Keratinocyte (primary cell): ENCODE data around the gene ARL6IP6. TPM values are rescaled to one million over a fixed set of nuclear protein-coding genes. Genes with fewer than 3 reads are reported as not detected.
"Not testable (repeated sequence)": the region's sequence is repeated elsewhere in the genome, so short reads cannot be mapped to it uniquely, and the experiment has no call there.

ENCODE experiments used
- DNase-seq: peaks from one replicate; pipeline ENCODE4 v3.0.0-alpha.2; 2011; ENCODE audit warnings: low read depth, missing footprints, low spot score
- FAIRE-seq: peaks from 2 replicates; lab custom pipeline; 2011; peaks lifted over from hg19 to GRCh38; lab: Jason Lieb, UNC
- H2AFZ ChIP-seq: 2 replicates; pipeline ENCODE4 v1.6.0; 2012; ENCODE audit warnings: low read length, control low read depth, inconsistent platforms; ENCODE audit not compliant: control insufficient read depth
- H3K27ac ChIP-seq: 2 replicates; pipeline ENCODE4 v1.5.1; 2011; ENCODE audit warnings: low read length; ENCODE audit not compliant: control insufficient read depth, insufficient read depth
- H3K27me3 ChIP-seq: 3 replicates; pipeline ENCODE4 v1.6.0; 2011; ENCODE audit warnings: low read length; ENCODE audit not compliant: control insufficient read depth, insufficient read depth; ENCODE audit errors: extremely low read depth
- H3K36me3 ChIP-seq, 2 experiments: 2 replicates in 1 of 2; 3 replicates in 1 of 2; pipeline ENCODE4 v1.5.1; 2011; ENCODE audit warnings: low read length in 2 of 2, mild to moderate bottlenecking in 1 of 2; ENCODE audit not compliant: control insufficient read depth in 2 of 2, insufficient read depth in 2 of 2; ENCODE audit errors: extremely low read depth in 1 of 2
- H3K4me1 ChIP-seq: 3 replicates; pipeline ENCODE4 v1.5.1; 2011; ENCODE audit warnings: low read length; ENCODE audit not compliant: control insufficient read depth, insufficient read depth; ENCODE audit errors: extremely low read depth
- H3K4me2 ChIP-seq: 3 replicates; pipeline ENCODE4 v1.6.0; 2011; ENCODE audit warnings: low read depth, low read length; ENCODE audit not compliant: control insufficient read depth, insufficient read depth; ENCODE audit errors: extremely low read depth
- H3K4me3 ChIP-seq, 3 experiments: fragments of 200-600 bp in 1 of 3; sonication (generic) in 1 of 3; 2 replicates in 2 of 3; 3 replicates in 1 of 3; pipeline ENCODE4 v1.5.1; 2011 to 2016; ENCODE audit warnings: low read length in 3 of 3, mild to moderate bottlenecking in 3 of 3, control low read depth in 2 of 3, inconsistent platforms in 1 of 3, low read depth in 1 of 3, mixed read lengths in 1 of 3, mixed run types in 1 of 3, moderate library complexity in 1 of 3; ENCODE audit not compliant: control insufficient read depth in 2 of 3, insufficient read depth in 2 of 3; ENCODE audit errors: extremely low read depth in 1 of 3
- H3K79me2 ChIP-seq: 2 replicates; pipeline ENCODE4 v1.6.0; 2012; ENCODE audit warnings: low read length; ENCODE audit not compliant: control insufficient read depth, insufficient read depth
- H3K9ac ChIP-seq: 3 replicates; pipeline ENCODE4 v1.6.0; 2011; ENCODE audit warnings: low read length; ENCODE audit not compliant: control insufficient read depth, insufficient read depth; ENCODE audit errors: extremely low read depth
- H3K9me1 ChIP-seq: 3 replicates; pipeline ENCODE4 v1.6.0; 2011; ENCODE audit warnings: low read length; ENCODE audit not compliant: control insufficient read depth, insufficient read depth; ENCODE audit errors: extremely low read depth
- H3K9me3 ChIP-seq: 2 replicates; pipeline ENCODE4 v1.5.1; 2012; ENCODE audit warnings: low read depth, low read length; ENCODE audit not compliant: control insufficient read depth
- H4K20me1 ChIP-seq: 3 replicates; pipeline ENCODE4 v1.6.0; 2011; ENCODE audit warnings: low read length; ENCODE audit not compliant: control insufficient read depth, insufficient read depth; ENCODE audit errors: extremely low read depth
- EZH2 ChIP-seq: IDR thresholded peaks from one replicate; pipeline ENCODE4 v1.6.1; 2012; ENCODE audit warnings: inconsistent platforms, mild to moderate bottlenecking, low read length, moderate library complexity
- dilution Hi-C: fragments of 300-500 bp; cut with MboI; formaldehyde crosslinking; loops from one replicate; pipeline ENCODE4 v1.7.0; 2020; ENCODE audit warnings: low sequenced_read_pairs; ENCODE audit not compliant: extremely low pct_ligation_motif_present
- polyA plus RNA-seq, 5 experiments: library from polyadenylated mRNA; depleted of rRNA in 3 of 5; stranded (reverse) in 3 of 5; stranded (forward) in 1 of 5; unstranded in 1 of 5; fragments of >200 nt; gene quantifications; 1 replicate in 1 of 5; 2 replicates in 3 of 5; 3 replicates in 1 of 5; pipeline versions ENCODE4 v1.2.1 to v1.2.3, GENCODE V29; 2011 to 2012; ENCODE audit warnings: missing spikeins in 2 of 5, low read depth in 1 of 5, low replicate concordance in 1 of 5
- TF ChIP-seq, protein P1 (sequence below), 3 experiments: IDR thresholded peaks in 1 of 3; conservative IDR thresholded peaks in 1 of 3; optimal IDR thresholded peaks in 1 of 3; 2 replicates in 2 of 3; 3 replicates in 1 of 3; pipeline versions ENCODE3 to v1.5.1; 2011; ENCODE audit warnings: low read length in 3 of 3, mild to moderate bottlenecking in 3 of 3, moderate library complexity in 2 of 3, control low read depth in 1 of 3, inconsistent platforms in 1 of 3; ENCODE audit not compliant: insufficient read depth in 2 of 3; ENCODE audit errors: extremely low read depth in 1 of 3

Gene ARL6IP6
- polyA plus RNA-seq, 1 donor (not counting 4 experiments of a cell fraction or from before 2014, with no cell fraction given) = 52.5 TPM

DNA sequence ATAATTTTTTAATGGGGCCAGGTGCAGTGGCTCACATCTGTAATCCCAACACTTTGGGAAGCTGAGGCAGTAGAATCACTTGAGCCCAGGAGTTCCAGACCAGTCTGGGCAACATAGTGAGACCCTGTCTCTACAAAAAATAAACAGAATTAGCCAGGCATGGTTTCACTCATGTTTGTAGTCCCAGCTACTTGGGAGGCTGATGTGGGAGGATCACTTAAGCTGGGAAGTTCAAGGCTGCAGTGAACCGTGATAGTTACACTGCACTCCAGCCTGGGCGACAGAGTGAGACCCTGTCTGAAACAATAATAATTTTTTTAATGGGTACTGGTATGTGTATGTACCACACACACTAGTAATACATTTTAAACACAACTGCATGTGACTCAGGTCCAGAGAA is 2.4 kb downstream of the ARL6IP6 start:
- no peak for DNase-seq
- Histone ChIP-seq H3K27me3 (no peaks in the 10 kb centered on the region), H3K27ac (no peak overlapping the region), H3K79me2 (peaks cover 46% of the 10 kb centered on the region), H3K4me3 (no peak overlapping the region), H4K20me1 (peaks cover 3% of the 10 kb centered on the region), H3K36me3 (no peaks in the 10 kb centered on the region), H2AFZ (no peak overlapping the region), H3K9me3 (no peaks in the 10 kb centered on the region), H3K9ac (no peak overlapping the region), H3K4me2 (no peak overlapping the region), H3K9me1 (no peaks in the 10 kb centered on the region), H3K4me1 (peaks cover 10% of the 10 kb centered on the region)
- no peak for TF ChIP-seq EZH2
- TF ChIP-seq, protein P1, sequence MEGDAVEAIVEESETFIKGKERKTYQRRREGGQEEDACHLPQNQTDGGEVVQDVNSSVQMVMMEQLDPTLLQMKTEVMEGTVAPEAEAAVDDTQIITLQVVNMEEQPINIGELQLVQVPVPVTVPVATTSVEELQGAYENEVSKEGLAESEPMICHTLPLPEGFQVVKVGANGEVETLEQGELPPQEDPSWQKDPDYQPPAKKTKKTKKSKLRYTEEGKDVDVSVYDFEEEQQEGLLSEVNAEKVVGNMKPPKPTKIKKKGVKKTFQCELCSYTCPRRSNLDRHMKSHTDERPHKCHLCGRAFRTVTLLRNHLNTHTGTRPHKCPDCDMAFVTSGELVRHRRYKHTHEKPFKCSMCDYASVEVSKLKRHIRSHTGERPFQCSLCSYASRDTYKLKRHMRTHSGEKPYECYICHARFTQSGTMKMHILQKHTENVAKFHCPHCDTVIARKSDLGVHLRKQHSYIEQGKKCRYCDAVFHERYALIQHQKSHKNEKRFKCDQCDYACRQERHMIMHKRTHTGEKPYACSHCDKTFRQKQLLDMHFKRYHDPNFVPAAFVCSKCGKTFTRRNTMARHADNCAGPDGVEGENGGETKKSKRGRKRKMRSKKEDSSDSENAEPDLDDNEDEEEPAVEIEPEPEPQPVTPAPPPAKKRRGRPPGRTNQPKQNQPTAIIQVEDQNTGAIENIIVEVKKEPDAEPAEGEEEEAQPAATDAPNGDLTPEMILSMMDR (optimal IDR thresholded peaks at IDR 0.05 in 1 of 3, IDR thresholded peaks at IDR 0.05 in 1 of 3, conservative IDR thresholded peaks at IDR 0.05 in 1 of 3; ENCODE audit: extremely low read depth in 1 of 3, insufficient read depth in 2 of 3, low read length in 3 of 3) = no peak
- dilution Hi-C loops = no loop called here
- FAIRE-seq = no peak

DNA sequence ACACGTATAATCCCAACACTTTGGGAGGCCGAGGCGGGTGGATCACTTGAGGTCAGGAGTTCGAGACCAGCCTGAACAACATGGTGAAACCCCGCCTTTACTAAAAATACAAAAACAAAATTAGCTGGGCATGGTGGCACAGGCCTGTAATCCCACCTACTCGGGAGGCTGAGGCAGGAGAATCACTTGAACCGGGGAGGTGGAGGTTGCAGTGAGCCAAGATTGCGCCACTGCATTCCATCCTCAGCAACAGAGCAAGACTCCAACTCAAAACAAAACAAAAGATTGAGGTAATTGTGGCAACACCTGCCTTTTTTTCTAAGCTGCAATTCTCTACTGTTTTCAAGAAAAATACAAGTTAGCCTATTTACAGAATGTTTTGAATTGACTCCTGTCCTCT is 4.2 kb downstream of the ARL6IP6 start:
- FAIRE-seq, H2AFZ ChIP-seq, H3K9me1 ChIP-seq, H3K9me3 ChIP-seq, H4K20me1 ChIP-seq, H3K4me3 ChIP-seq, H3K9ac ChIP-seq, H3K4me2 ChIP-seq, H3K36me3 ChIP-seq, dilution Hi-C loops, H3K4me1 ChIP-seq, H3K27ac ChIP-seq, H3K27me3 ChIP-seq, DNase-seq: not testable (repeated sequence)
- H3K79me2 ChIP-seq = peaks cover 41% of the 10 kb centered on the region

DNA sequence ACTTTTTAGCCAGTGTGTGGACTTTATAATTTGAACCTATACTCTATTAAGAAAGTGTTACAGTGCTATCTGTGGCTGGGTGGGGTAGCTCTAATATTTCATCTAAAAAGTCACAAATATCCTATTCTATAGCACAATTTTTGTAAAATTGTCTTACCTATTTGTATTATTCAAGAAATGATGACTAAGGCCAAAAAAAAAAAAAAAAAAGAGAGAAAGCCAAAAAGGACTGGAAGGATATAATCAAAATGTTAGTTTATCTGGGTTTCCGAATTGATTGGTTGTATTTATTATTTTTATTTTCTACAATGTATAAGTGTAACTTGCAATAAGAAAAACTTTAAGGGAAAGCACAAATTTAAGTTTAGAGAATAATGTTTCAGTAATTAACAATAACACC is 5.5 kb downstream of the ARL6IP6 start:
- H3K9me1 ChIP-seq = no peaks in the 10 kb centered on the region
- no peak overlapping the region for H2AFZ ChIP-seq
- H4K20me1 ChIP-seq = no peaks in the 10 kb centered on the region
- H3K4me2 ChIP-seq = no peak overlapping the region
- H3K79me2 ChIP-seq = peaks cover 45% of the 10 kb centered on the region
- H3K4me1 ChIP-seq = peaks cover 5% of the 10 kb centered on the region
- H3K27me3 ChIP-seq = no peaks in the 10 kb centered on the region
- dilution Hi-C loops = no loop called here
- H3K27ac ChIP-seq = no peak overlapping the region
- H3K9ac ChIP-seq = no peak overlapping the region
- FAIRE-seq (no peak), DNase-seq (no peak)
- H3K36me3 ChIP-seq = no peaks in the 10 kb centered on the region
- TF ChIP-seq EZH2 = no peak
- TF ChIP-seq, protein P1 (optimal IDR thresholded peaks at IDR 0.05 in 1 of 3, IDR thresholded peaks at IDR 0.05 in 1 of 3, conservative IDR thresholded peaks at IDR 0.05 in 1 of 3; ENCODE audit: extremely low read depth in 1 of 3, insufficient read depth in 2 of 3, low read length in 3 of 3) = no peak
- no peaks in the 10 kb centered on the region for H3K9me3 ChIP-seq
- H3K4me3 ChIP-seq = no peak overlapping the region
